Activated CD4-positive, alpha-beta T cell treated with anti-CD3 and anti-CD28 coated beads, Interleukin-2, Interleukin-6, amounts not matched to agents 100 ng/mL and 50 ng/mL, durations not matched to agents 16 hours and 8 hours (primary cell): ENCODE results near the gene BTBD8.

Source experiments
- DNase-seq: peaks from one replicate; pipeline ENCODE4 v3.0.0-alpha.2; 2020

Gene BTBD8

DNA sequence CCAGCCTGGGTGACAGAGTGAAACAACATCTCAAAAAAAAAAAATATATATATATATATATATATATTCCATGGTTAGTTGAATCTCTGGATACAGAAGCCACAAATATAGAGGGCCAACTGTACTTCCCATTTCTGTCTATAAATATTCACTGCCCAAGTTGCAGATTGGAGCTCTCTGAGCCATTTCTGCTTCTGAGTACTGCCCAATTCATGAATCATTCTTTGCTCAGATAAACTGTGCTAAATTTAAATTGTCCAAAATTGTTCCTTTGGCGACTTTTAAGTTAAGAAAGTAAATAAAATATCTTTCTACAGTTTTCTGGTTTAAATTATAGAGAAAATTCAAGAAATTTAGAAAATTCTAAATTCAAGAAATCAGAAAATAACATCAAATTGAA is 114.4 kb downstream of the BTBD8 start:
- DNase-seq, result no peak

DNA sequence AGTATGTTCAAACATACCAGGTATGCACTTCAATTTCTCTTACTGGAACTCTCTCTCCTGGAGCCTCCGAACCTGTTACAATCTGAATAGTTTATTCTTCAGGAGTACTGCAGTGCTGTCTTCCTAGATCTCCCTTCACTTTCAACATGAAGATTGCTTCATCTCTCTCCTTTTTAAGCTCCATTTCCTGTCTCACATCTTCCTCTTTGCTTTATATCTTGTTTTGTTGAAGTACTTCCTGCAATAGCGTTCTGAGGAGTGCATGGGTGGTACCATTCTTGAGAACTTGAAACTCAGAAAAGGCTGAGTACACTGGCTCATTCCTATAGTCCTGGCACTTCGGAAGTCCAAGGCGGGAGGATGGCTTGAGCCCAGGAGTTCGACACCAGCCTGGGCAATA is 121.8 kb downstream of the BTBD8 start:
- DNase-seq, result no peak

DNA sequence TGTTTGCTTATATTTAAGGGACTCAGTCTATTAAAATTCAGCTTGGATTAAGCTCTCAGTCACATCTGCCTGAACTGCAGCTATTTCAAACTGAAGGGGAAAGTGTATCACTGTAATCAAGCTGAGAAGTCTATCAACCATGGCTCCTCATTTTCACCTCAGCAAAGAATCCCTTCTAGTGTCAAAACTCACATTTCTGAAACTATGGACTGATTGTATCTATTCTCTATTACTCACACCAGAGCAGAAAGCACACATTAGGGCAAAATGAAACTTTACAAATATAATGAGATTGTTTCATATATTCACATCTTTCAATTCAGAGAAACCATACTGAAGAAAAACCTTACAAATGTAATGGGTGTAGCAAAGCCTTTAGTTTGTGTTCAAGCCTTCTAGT is 123.0 kb downstream of the BTBD8 start:
- DNase-seq, result no peak

DNA sequence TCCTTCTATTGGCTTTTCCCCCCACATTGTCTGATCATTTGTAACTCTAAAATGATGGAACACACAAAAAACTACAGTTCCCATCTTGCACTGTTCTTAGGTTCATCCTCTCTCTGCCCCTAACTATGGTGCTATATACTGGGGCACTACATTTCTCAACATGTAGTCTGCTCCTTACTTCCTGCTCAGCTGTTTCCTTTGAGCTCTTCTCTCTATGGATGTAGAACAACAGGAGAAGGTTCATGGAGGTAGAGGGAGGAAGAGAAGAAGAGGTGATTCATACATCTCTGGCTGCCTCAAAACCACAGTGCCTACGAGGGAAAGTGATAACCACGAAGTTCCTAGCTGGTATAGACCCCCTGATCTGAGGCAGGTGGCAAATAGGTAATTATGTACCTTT is 130.6 kb downstream of the BTBD8 start:
- no peak for DNase-seq

DNA sequence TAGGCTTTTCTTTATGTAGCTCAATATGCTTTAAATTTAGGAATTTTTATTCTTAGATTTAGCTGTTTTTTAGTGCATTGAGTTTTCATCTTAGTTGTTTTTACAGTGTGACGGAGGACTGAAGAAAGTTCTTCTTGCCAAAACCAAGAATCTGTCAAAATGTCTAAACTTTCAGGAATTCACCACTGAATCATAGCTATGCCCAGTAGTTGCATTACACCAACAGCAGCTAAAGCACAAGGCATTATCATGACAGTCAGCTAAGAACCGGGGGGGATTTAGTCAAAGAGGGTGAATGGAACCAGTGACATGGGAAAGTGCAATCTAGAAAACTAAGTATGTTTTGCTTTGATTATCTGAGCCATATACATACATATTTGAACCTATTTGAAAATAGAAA is 131.0 kb downstream of the BTBD8 start:
- no peak for DNase-seq

DNA sequence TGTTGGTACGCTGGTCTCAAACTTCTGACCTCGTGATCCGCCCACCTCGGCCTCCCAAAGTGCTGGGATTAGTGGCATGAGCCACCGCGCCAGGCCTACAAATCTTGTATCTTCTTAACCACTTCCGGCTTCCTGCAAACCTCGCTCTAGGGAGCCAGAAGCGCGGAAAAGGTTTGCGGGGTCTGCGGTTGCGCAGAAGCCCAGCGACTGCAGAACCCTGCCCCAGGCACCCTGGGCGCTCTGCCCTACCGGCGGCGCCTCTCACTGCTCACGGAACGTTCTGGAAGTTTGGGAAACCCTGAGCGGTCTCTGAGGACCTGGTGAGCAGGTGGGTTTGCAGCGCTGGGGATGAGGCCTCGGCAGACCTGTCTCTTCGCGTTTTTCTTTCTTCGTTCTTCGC is 137.6 kb downstream of the BTBD8 start, which contains the start of gene C1orf146:
C1orf146 (plus strand) TSS at position 195 of the 400 bp plus-strand sequence. CDS start 13,506 bp downstream, outside the sequence.
- DNase-seq, result no peak

DNA sequence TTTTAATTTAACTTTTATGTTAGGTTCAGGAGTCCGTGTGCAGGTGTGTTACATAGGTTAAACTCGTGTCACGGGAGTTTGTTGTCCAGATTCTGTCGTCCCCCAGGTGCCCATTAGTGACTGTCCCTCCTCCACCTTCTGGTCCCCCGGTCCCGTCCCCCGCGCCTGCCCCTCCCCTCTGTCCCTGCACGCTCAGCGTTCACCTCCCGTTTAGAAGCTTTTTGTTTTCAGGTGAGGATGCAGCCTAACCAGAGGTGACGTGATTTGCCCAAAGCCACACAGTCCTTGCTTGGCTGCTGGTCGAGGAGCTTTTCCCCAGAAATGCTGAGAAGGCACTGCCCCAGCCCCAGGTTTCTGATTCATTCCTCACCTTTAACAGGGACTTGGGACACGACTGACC is 138.4 kb downstream of the BTBD8 start:
- no peak for DNase-seq

DNA sequence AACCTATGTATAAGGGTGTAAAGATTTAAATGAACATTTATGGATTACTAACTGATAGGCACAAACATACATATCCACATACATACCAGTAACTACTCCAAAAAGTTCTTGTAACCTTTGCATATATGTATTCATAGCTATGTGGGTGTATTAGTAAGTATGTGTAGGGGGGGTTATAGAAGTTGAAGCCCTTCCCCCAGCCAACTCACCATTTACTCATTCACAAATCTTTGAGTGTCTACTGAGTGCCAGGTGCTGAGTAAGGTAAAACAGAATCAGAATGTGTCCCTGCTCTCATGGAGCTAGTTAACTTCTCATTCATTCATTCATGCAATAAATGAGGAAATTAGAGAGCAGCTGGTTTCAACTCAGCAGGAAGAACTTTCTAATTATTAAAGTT is 138.9 kb downstream of the BTBD8 start:
- DNase-seq, result no peak

DNA sequence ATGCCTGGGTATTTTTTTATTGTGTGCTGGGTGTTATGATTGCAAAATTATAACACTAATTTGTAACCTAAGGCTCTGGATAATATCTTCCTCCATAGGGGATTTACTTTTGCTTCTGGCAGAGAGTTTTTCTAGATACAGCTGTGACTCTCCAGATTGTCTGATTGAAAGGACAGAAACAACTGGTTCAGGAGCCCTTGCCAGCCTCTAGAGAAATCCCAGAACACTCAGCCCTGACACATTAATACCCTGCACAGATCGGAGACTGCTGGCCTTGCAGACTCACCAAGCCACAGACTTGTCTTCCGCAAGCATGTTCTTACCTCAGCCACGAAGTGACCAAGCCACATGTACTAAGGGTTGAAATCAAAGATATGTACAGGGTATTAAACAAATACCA is 148.3 kb downstream of the BTBD8 start:
- no peak for DNase-seq

DNA sequence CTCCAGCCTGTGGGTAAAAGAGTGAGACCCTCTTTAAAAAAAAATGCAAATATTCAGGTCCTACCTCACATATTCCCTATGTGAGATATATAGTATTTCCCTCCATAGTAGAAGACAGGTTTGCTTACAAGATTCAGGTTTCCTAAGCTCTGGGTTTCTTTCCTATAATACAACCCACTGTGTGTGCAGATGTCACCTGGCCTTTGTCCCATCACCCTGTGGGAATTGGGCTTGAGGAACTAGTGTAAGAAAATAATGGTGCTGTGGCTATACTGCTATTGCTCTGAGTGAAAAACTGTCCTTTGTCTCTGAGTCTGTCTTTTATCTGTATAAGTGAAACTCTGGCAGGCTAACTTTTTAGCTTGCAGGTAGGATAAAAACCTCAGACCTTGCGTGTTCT is 150.6 kb downstream of the BTBD8 start:
- DNase-seq, result no peak
